ENCODE data around the gene SCGN. TPM values are rescaled to one million over a fixed set of nuclear protein-coding genes. Genes with fewer than 3 reads are reported as not detected.

The SCGN gene
- total RNA-seq: 3.6 TPM
- long read RNA-seq, transcript SCGN-202 (11 exons, 1,447 nt): major isoform, 35 of 36 reads
- long read RNA-seq, partial matches to known transcripts: 0 of 36 reads
- long read RNA-seq, other reads (novel, unspliced or antisense): 0 of 36 reads

GRCh38 chr6:25652007-25652515 is at the start of gene SCGN:
TSS of gene SCGN (plus strand) at chr6:25652215. CDS start at chr6:25652404, 189 bp downstream.
- no peak for DNase-seq (ENCODE audit: low spot score)

GRCh38 chr6:25602674-25602982 is 49.4 kb upstream of the SCGN start:
- no peak for DNase-seq (ENCODE audit: low spot score)

- DNase-seq (ENCODE audit: low spot score): no peak
Observed at GRCh38 chr6:25603251-25603650, 48.8 kb upstream of the SCGN start.

- no peak for DNase-seq (ENCODE audit: low spot score)
Observed at GRCh38 chr6:25606151-25606550, 45.9 kb upstream of the SCGN start.

- DNase-seq (ENCODE audit: low spot score): no peak
Observed at GRCh38 chr6:25608558-25609174, 43.3 kb upstream of the SCGN start.

GRCh38 chr6:25612666-25613065 is 39.3 kb upstream of the SCGN start:
- DNase-seq (ENCODE audit: low spot score): no peak

GRCh38 chr6:25613415-25613814 is 38.6 kb upstream of the SCGN start:
- DNase-seq (ENCODE audit: low spot score): no peak

GRCh38 chr6:25614052-25614451 is 38.0 kb upstream of the SCGN start:
- no peak for DNase-seq (ENCODE audit: low spot score)

GRCh38 chr6:25615471-25615870 is 36.5 kb upstream of the SCGN start:
- no peak for DNase-seq (ENCODE audit: low spot score)

GRCh38 chr6:25617997-25618396 is 34.0 kb upstream of the SCGN start:
- DNase-seq (ENCODE audit: low spot score): no peak

GRCh38 chr6:25619217-25619616 is 32.8 kb upstream of the SCGN start:
- DNase-seq (ENCODE audit: low spot score): no peak

- DNase-seq (ENCODE audit: low spot score): no peak
Observed at GRCh38 chr6:25620391-25620790, 31.6 kb upstream of the SCGN start.

GRCh38 chr6:25623065-25623464 is 28.9 kb upstream of the SCGN start:
- no peak for DNase-seq (ENCODE audit: low spot score)

GRCh38 chr6:25623879-25624278 is 28.1 kb upstream of the SCGN start:
- DNase-seq (ENCODE audit: low spot score): no peak

GRCh38 chr6:25627001-25627400 is 25.0 kb upstream of the SCGN start:
- no peak for DNase-seq (ENCODE audit: low spot score)

GRCh38 chr6:25628471-25629197 is 23.4 kb upstream of the SCGN start:
- no peak for DNase-seq (ENCODE audit: low spot score)

- DNase-seq (ENCODE audit: low spot score): no peak
Observed at GRCh38 chr6:25629198-25629576, 22.8 kb upstream of the SCGN start.

- no peak for DNase-seq (ENCODE audit: low spot score)
Observed at GRCh38 chr6:25630508-25631278, 21.3 kb upstream of the SCGN start.

- no peak for DNase-seq (ENCODE audit: low spot score)
Observed at GRCh38 chr6:25635886-25636317, 16.1 kb upstream of the SCGN start.

GRCh38 chr6:25637211-25637610 is 14.8 kb upstream of the SCGN start:
- DNase-seq (ENCODE audit: low spot score): no peak

GRCh38 chr6:25637960-25638434 is 14.0 kb upstream of the SCGN start:
- DNase-seq (ENCODE audit: low spot score): no peak

GRCh38 chr6:25639653-25640052 is 12.4 kb upstream of the SCGN start:
- no peak for DNase-seq (ENCODE audit: low spot score)

All from mesenteric fat pad (tissue), 1 donor.